Measurements from ENCODE around the gene TPPP2.

GRCh38 chr14:21081521-21082142 is 51.6 kb downstream of the TPPP2 start:
- TF ChIP-seq CTCF (conservative IDR thresholded peaks at IDR 0.05; ENCODE audit: low read depth, low read length) (no peak), EZH2phosphoT487 (IDR thresholded peaks at IDR 0.05; ENCODE audit: borderline replicate concordance, low read length) (no peak), EZH2 (IDR thresholded peaks at IDR 0.05; ENCODE audit: low read length, unreplicated experiment) (no peak)
